ENCODE data around the gene KIF25.

The KIF25 gene

GRCh38 chr6:168020242-168020641 is 22.8 kb downstream of the KIF25 start:
- no peak for DNase-seq

GRCh38 chr6:168021581-168021980 is 24.1 kb downstream of the KIF25 start:
- DNase-seq = no peak

GRCh38 chr6:168022488-168023321 is 25.2 kb downstream of the KIF25 start:
- DNase-seq = no peak

- no peak for DNase-seq
These were observed 27.6 kb downstream of the KIF25 start for GRCh38 chr6:168024951-168025510.

- DNase-seq = no peak
These were observed 28.6 kb downstream of the KIF25 start for GRCh38 chr6:168025831-168026710.

GRCh38 chr6:168026925-168027324 is 29.5 kb downstream of the KIF25 start:
- no peak for DNase-seq

- no peak for DNase-seq
These were observed 30.1 kb downstream of the KIF25 start for GRCh38 chr6:168027521-168027920.

GRCh38 chr6:168028181-168028580 is 30.7 kb downstream of the KIF25 start:
- no peak for DNase-seq

- no peak for DNase-seq
These were observed 32.2 kb downstream of the KIF25 start for GRCh38 chr6:168029459-168030217.

- no peak for DNase-seq
These were observed 32.8 kb downstream of the KIF25 start for GRCh38 chr6:168030218-168030746.

GRCh38 chr6:168030908-168031307 is 33.4 kb downstream of the KIF25 start:
- DNase-seq = no peak

GRCh38 chr6:168031411-168031971 is 34.0 kb downstream of the KIF25 start:
- no peak for DNase-seq

- DNase-seq = no peak
These were observed 34.7 kb downstream of the KIF25 start for GRCh38 chr6:168032005-168032760.

- no peak for DNase-seq
These were observed 36.3 kb downstream of the KIF25 start for GRCh38 chr6:168033791-168034190.

- DNase-seq = no peak
These were observed 37.1 kb downstream of the KIF25 start for GRCh38 chr6:168034537-168034936.

- DNase-seq = no peak
These were observed 37.7 kb downstream of the KIF25 start for GRCh38 chr6:168035098-168035660.

- DNase-seq = no peak
These were observed 38.4 kb downstream of the KIF25 start for GRCh38 chr6:168035661-168036545.

- no peak for DNase-seq
These were observed 39.8 kb downstream of the KIF25 start for GRCh38 chr6:168037242-168037641.

GRCh38 chr6:168037856-168038255 is 40.4 kb downstream of the KIF25 start:
- DNase-seq = no peak

- no peak for DNase-seq
These were observed 41.2 kb downstream of the KIF25 start for GRCh38 chr6:168038576-168039140.

Measured in activated CD4-positive, alpha-beta T cell treated with anti-CD3 and anti-CD28 coated beads for 48 hours (primary cell).